WTC11 (cell line): ENCODE data around the gene NT5DC1. TPM values are rescaled to one million over a fixed set of nuclear protein-coding genes. Genes with fewer than 3 reads are reported as not detected.

Experiments
- ATAC-seq: fragments of 200-7000 bp; cut with Tn5 transposase; 2 replicates; pipeline ENCODE4 v1.10.0; 2021; ENCODE audit warnings: mild to moderate bottlenecking, moderate library complexity
- CTCF ChIA-PET: fragments of 300-600 bp; sonication (Branson Sonifier 250); formaldehyde crosslinking; loops from one replicate; lab custom pipeline; 2021; ENCODE audit warnings: antibody characterized with exemption; lab: Charles Lee
- POLR2A ChIA-PET: fragments of 350-600 bp; sonication (Branson Sonifier 250); formaldehyde crosslinking; loops from one replicate; lab custom pipeline; 2021; ENCODE audit warnings: antibody characterized with exemption; lab: Charles Lee
- DNase-seq: peaks from one replicate; pipeline ENCODE4 v3.0.0; 2021; ENCODE audit warnings: low spot score
- H3K27ac Mint-ChIP-seq: 2 replicates; pipeline ENCODE4 v1.8.0; 2021; ENCODE audit warnings: mixed read lengths
- H3K27me3 Mint-ChIP-seq: 2 replicates; pipeline ENCODE4 v1.8.0; 2021; ENCODE audit warnings: low read depth, mild to moderate bottlenecking, moderate library complexity, mixed read lengths
- H3K36me3 Mint-ChIP-seq: 2 replicates; pipeline ENCODE4 v1.8.0; 2021; ENCODE audit warnings: mixed read lengths
- H3K4me1 Mint-ChIP-seq: 2 replicates; pipeline ENCODE4 v1.8.0; 2022; ENCODE audit warnings: mixed read lengths
- H3K4me3 Mint-ChIP-seq: 2 replicates; pipeline ENCODE4 v1.8.0; 2021; ENCODE audit warnings: mild to moderate bottlenecking, moderate library complexity, mixed read lengths
- H3K9me3 Mint-ChIP-seq: 2 replicates; pipeline ENCODE4 v1.8.0; 2021; ENCODE audit warnings: mixed read lengths
- ATF1 ChIP-seq: sonication (generic); formaldehyde crosslinking; IDR thresholded peaks from 2 replicates; pipeline ENCODE4 v1.8.1; 2023; ENCODE audit warnings: mild to moderate bottlenecking, moderate library complexity, missing genetic modification reagents
- ATF3 ChIP-seq: sonication (generic); formaldehyde crosslinking; conservative IDR thresholded peaks from 2 replicates; pipeline ENCODE4 v1.8.1; 2022; ENCODE audit warnings: mild to moderate bottlenecking, missing genetic modification reagents
- ATF6 ChIP-seq: sonication (generic); formaldehyde crosslinking; IDR thresholded peaks from 2 replicates; pipeline ENCODE4 v1.8.1; 2023; ENCODE audit warnings: mild to moderate bottlenecking, missing genetic modification reagents
- ERG ChIP-seq: fragments of 250-450 bp; sonication (Bioruptor Pico); IDR thresholded peaks from 2 replicates; pipeline ENCODE4 v1.8.0; 2021; ENCODE audit warnings: mild to moderate bottlenecking
- FOXP4 ChIP-seq: sonication (generic); formaldehyde crosslinking; IDR thresholded peaks from 2 replicates; pipeline ENCODE4 v1.8.0; 2022; ENCODE audit warnings: mild to moderate bottlenecking, missing genetic modification reagents
- GABPB1 ChIP-seq: sonication (generic); formaldehyde crosslinking; IDR thresholded peaks from 2 replicates; pipeline ENCODE4 v1.8.1; 2023; ENCODE audit warnings: mild to moderate bottlenecking, missing genetic modification reagents
- IRF2 ChIP-seq: sonication (generic); formaldehyde crosslinking; IDR thresholded peaks from 2 replicates; pipeline ENCODE4 v1.8.0; 2022; ENCODE audit warnings: low read depth, missing genetic modification reagents, borderline replicate concordance
- JAZF1 ChIP-seq: fragments of 250-450 bp; sonication (Bioruptor Pico); IDR thresholded peaks from 2 replicates; pipeline ENCODE4 v1.9.0; 2021; ENCODE audit warnings: moderate library complexity, mild to moderate bottlenecking, inconsistent platforms
- MYBL2 ChIP-seq: sonication (generic); formaldehyde crosslinking; IDR thresholded peaks from 2 replicates; pipeline ENCODE4 v1.8.1; 2023; ENCODE audit warnings: mild to moderate bottlenecking, moderate library complexity, missing genetic modification reagents
- NFE2L1 ChIP-seq: sonication (generic); formaldehyde crosslinking; IDR thresholded peaks from 2 replicates; pipeline ENCODE4 v1.8.1; 2023; ENCODE audit warnings: missing genetic modification reagents
- NR3C1 ChIP-seq: sonication (generic); formaldehyde crosslinking; conservative IDR thresholded peaks from 2 replicates; pipeline ENCODE4 v1.8.1; 2023; ENCODE audit warnings: low read depth, mild to moderate bottlenecking, missing genetic modification reagents
- OVOL2 ChIP-seq: fragments of 250-450 bp; sonication (Bioruptor Pico); IDR thresholded peaks from 2 replicates; pipeline ENCODE4 v1.9.0; 2021; ENCODE audit warnings: mild to moderate bottlenecking, borderline replicate concordance
- SMAD3 ChIP-seq: sonication (generic); formaldehyde crosslinking; IDR thresholded peaks from 2 replicates; pipeline ENCODE4 v1.8.0; 2022; ENCODE audit warnings: missing genetic modification reagents, mild to moderate bottlenecking, borderline replicate concordance
- STAT6 ChIP-seq: sonication (generic); formaldehyde crosslinking; conservative IDR thresholded peaks from 2 replicates; pipeline ENCODE4 v1.8.1; 2023; ENCODE audit warnings: mild to moderate bottlenecking, low read depth, missing genetic modification reagents, moderate library complexity
- TCF7 ChIP-seq: sonication (generic); formaldehyde crosslinking; IDR thresholded peaks from 2 replicates; pipeline ENCODE4 v1.8.0; 2022; ENCODE audit warnings: mild to moderate bottlenecking, low read depth, missing genetic modification reagents, moderate library complexity
- USF2 ChIP-seq: sonication (generic); formaldehyde crosslinking; IDR thresholded peaks from 2 replicates; pipeline ENCODE4 v1.8.1; 2023; ENCODE audit warnings: mild to moderate bottlenecking, missing genetic modification reagents, moderate library complexity
- ZNF416 ChIP-seq: fragments of 250-450 bp; sonication (Bioruptor Pico); IDR thresholded peaks from 2 replicates; pipeline ENCODE4 v1.9.0; 2021; ENCODE audit warnings: mild to moderate bottlenecking, inconsistent platforms
- total RNA-seq: library from RNA; stranded (reverse); gene quantifications from 3 replicates; pipeline ENCODE4 v1.2.3, GENCODE V29; 2021

Gene NT5DC1
- total RNA-seq, 1 experiment from 2014 or later: 67.9 TPM

GRCh38 chr6:116280161-116280932 is 179.7 kb downstream of the NT5DC1 start:
- POLR2A ChIA-PET: interaction anchor here (0.6 to 3.1 kb wide), 6 partner anchors 9 to 291 kb away, joined by 3 to 15 read pairs (median 10); partner anchors contain the start of genes CALHM5, DSE, RWDD1 and TSPYL4
- H3K36me3 Mint-ChIP-seq: peaks cover 19% of the 10 kb centered on the region
- no peak for ATAC-seq

More at GRCh38 chr6:116280161-116280932, 179.7 kb downstream of the NT5DC1 start:
- CTCF ChIA-PET: interaction anchor here (0.6 to 5.1 kb wide), 8 partner anchors 8 to 255 kb away, joined by 3 to 38 read pairs (median 4); partner anchors contain the start of gene DSE
- no peak for DNase-seq
- Mint-ChIP-seq H3K9me3 (0 out of 2 replicates have a peak, but pooled peaks cover 4% of the 10 kb centered on the region), H3K4me1 (peaks cover 52% of the 10 kb centered on the region), H3K4me3 (peak overlapping the region; percentile 96), H3K27ac (peak overlapping the region; percentile 100), H3K27me3 (no peaks in the 10 kb centered on the region)
- no peak for TF ChIP-seq OVOL2 (CRISPR knock-in tag)
- no peak for TF ChIP-seq TCF7 (CRISPR knock-in tag)
- no peak for TF ChIP-seq MYBL2 (CRISPR knock-in tag)
- no peak for TF ChIP-seq NFE2L1 (CRISPR knock-in tag)
- TF ChIP-seq USF2: no peak
- no peak for TF ChIP-seq ATF6 (CRISPR knock-in tag)
- no peak for TF ChIP-seq NR3C1
- no peak for TF ChIP-seq ZNF416 (CRISPR knock-in tag)
- TF ChIP-seq SMAD3 (CRISPR knock-in tag): no peak
- no peak for TF ChIP-seq ATF3
- no peak for TF ChIP-seq ATF1
- no peak for TF ChIP-seq FOXP4 (CRISPR knock-in tag)
- no peak for TF ChIP-seq JAZF1 (CRISPR knock-in tag)
- no peak for TF ChIP-seq STAT6 (CRISPR knock-in tag)
- no peak for TF ChIP-seq ERG (CRISPR knock-in tag)
- no peak for TF ChIP-seq GABPB1 (CRISPR knock-in tag)
- TF ChIP-seq IRF2 (CRISPR knock-in tag): no peak
